NCI-H146 treated with DMSO at 0.1 percent for 48 hours (cell line): Measurements from ENCODE around the gene PCNT.
"Not testable (repeated sequence)": the region's sequence is repeated elsewhere in the genome, so short reads cannot be mapped to it uniquely, and the experiment has no call there.

Experiments used
- DNase-seq: peaks from one replicate; lab custom pipeline; 2025; ENCODE audit not compliant: unreplicated experiment; lab: John Stamatoyannopoulos, UW

Gene PCNT

DNA sequence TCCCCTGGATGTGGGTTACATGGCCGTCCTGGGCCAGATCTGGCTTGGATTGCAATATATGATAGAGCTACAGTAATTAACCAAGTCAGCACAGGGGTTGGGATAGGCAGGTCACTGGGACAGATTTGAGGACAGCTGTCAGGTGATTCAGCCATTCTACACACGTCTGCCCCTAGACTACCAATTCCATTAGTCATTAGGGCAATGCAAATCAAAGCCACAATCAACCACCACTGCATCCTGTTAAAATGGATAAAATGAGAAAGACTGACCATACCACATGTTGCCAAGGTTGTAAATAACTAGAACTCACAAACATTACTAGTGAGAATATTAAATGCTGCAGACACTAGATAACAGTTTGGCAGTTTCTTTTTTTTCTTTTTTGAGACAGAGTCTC is 16.3 kb upstream of the PCNT start:
- no peak for DNase-seq

DNA sequence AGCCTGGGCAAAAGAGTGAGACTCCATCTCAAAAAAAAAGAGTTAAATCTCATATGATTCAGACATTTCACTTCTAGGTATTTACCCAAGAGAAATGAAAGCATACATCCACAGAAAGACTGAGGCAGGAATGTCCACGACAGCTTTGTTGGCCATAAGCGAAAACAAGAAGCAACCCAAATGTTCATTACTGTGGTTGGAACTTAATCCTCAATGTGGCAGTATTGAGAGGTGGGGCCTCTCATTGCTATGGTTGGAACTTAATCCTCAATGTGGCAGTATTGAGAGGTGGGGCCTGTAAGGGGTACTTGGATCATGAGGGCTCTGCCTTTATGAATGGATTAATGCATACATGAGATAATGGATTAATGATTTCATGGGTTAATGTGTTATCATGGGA is 15.5 kb upstream of the PCNT start:
- DNase-seq = no peak

DNA sequence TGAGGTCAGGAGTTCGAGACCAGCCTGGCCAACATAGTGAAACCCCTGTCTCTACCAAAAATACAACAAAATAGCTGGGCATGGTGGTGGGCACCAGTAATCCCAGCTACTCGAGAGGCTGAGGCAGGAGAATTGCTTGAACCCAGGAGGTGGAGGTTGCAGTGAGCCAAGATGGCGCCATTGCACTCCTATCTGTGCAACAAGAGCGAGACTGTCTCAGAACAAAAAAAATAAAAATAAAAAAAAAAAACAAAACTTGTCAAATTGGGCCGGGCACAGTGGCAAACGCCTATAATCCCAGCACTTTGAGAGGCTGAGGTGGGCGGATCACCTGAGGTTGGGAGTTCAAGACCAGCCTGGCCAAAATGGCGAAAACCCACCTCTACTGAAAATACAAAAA is 13.7 kb upstream of the PCNT start:
- DNase-seq = not testable (repeated sequence)

DNA sequence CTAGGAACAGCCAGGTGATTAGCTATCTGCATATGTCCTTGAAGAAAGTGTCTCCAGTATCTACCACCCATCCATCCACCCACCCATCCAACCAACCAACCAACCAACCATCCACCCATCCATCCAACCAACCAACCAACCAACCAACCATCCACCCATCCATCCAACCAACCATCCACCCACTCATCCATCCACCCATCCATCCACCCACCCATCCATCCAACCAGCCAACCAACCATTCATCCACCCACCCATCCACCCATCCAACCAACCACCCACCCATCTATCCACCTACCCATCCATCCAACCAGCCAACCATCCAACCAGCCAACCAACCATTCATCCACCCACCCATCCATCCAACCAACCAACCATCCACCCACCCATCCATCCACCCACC is 12.4 kb upstream of the PCNT start:
- DNase-seq = no peak

DNA sequence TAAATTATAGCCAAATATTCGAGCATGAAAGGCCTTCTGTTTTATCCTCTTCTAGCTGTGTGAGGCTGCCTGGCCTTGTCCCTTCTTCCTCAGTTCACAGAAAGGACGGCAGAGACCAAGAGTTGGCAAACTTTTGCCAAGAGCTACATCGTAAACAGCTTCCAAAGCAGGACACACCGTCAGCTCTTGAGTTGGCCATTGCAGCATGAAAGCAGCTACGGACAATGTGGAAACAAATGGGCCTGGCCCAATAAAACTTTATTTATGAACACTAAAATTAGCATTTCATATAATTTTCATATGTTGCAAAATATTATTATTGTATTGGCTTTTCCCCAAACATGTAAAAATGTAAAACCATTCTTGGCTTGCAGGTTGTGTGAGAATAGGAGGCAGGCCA is 11.0 kb upstream of the PCNT start:
- no peak for DNase-seq

DNA sequence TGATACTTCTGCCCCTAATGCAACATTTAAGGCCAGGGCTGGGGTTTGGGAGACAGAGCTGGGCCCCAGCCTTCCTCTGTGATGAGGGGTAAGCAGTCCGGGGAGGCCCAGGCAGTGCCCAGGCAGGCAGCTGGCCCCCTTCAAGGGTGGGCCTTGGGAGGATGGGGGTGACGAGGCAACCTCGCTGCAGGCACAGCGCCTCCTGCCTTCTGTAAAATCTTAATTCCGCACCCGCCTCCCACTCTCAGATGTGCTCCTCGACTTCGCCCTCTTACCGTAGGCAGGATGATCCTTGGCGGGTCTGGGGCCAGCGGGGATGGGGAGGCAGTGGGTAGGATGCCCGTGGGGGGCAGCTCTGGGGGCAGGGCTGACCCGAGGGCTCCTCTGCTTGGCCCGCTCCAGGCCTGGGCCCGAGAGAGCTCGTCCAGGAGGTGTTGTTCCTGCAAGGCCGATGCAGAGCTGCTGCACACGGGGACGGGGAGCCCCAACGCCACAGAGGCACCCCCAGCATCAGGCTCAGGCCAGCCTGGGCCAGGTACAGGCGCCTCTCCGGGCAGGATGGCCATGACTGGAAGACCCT is 9.4 kb upstream of the PCNT start:
- DNase-seq = no peak

DNA sequence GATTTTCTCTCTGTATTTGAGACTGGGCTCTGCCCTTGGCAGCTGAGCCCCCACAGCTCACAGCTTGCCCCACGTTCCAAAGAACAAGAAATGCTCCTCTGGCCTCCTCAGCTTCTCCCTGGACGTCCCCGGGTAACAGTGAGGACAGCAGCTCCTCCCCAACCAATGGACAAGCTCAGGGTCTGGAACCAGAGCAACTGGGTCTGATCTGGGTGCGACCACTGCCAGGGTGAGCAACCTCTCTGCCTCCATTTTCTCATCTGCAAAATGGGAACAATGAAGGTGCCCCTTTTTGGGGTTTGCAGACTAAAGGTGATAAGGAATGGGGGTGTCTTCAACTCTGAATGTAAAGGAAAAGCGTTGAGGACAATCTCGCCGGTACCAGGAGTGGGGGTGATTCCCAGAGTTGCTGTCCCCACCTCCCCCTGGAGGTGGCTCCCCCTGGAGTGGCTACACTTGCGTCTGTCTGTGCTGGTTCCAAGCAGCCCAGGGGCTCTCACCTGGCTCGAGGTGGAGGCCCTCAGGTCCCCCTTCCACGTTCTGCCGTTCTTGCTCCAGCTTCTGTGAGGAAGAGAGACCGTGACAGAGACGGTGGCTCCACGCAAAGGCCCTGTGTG is 7.1 kb upstream of the PCNT start:
- no peak for DNase-seq

DNA sequence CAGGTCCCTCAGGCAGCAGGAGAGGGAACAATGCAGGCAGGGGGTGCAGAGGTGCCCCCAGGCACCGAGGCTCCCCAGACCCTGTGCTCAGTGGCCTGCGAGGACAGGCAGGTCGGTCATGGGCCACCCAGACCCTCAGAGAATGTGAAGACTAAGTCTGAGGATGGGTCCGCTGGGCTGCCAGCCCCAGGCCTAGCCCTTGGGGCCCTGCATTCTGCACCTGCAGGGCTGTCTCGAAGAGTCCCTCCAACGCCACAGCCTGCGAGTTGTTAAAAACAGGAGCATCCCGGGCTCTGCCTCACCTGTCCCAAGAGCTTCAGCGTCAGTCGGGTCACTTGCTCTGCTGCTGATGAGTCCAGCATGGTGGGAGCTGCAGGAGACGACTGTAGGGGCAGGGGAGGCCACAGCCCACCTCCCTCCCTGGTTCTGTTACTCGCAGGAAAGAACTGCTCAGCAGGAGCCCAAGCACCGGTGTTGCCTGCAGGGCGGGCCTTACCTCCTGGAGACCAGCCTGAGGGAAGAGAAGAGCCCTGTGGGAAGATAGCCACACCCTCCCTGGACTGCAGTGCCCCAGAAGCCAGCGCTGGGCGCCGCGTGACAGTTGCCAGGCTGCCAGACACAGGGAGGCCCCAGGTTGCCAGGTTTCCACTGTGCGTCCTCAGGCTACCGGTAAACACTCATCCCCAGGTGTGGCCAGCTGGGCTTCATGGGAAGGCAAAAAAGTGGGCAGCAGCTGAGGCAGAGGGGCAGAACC is 6.1 kb upstream of the PCNT start:
- peak; percentile 75 for DNase-seq

DNA sequence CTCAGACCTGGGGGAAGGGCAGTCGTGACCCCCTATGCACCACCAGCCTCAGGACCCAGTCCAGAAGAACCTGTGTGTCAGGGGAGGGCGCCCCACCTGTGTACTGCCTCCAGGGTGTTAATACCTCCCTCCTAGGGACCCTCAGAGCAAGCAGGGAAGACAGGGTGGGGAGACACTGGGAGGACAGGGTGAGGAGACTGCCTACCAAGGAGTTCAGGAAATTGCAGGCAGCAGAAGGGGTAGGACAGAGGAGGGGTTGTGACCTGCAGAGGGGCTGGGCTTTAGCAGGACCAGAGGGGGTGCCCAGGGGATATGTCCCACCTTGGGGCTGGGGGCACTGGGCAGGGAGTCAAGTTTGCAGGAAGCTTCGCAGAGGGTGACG is 5.5 kb upstream of the PCNT start:
- DNase-seq = no peak

DNA sequence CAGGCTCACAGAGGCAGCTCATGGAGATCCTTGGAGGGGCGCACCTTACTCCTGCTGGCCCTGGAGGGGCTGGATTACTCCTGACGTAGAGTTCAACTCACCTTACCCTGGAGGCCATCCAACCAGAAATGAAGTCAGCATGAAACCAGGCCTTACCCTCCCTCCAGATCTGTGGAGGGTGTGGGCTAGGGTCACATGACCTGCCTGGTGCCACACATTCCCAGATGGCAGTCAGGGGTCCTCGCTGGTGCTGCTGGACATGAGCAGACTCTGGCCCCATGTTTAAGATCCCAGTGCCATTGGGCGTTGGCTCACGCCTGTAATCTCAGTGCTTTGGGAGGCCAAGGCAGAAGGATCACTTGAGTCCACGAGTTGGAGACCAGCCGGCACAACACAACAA is 4.8 kb upstream of the PCNT start:
- no peak for DNase-seq

DNA sequence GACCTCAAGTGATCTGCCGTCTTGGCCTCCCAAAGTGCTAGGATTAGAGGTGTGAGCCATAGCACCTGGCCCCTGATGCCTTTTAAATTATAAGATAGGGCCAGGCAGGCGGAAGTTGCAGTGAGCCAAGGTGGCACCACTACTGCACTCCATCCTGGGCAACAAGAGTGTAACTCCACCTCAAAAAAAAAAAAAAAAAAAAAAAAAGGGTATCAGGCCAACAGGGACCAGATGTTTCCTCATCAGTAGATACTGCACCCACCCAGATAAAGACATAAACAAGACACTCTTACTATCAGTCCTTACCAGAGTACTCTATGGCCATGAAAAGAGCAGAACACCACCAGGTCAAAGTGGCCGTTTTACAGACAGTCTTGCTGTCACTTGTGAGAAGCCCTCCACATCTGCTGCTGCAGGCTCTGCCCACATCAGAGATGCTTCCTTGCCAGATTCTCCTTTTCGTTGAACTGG is 3.6 kb upstream of the PCNT start:
- DNase-seq = no peak

DNA sequence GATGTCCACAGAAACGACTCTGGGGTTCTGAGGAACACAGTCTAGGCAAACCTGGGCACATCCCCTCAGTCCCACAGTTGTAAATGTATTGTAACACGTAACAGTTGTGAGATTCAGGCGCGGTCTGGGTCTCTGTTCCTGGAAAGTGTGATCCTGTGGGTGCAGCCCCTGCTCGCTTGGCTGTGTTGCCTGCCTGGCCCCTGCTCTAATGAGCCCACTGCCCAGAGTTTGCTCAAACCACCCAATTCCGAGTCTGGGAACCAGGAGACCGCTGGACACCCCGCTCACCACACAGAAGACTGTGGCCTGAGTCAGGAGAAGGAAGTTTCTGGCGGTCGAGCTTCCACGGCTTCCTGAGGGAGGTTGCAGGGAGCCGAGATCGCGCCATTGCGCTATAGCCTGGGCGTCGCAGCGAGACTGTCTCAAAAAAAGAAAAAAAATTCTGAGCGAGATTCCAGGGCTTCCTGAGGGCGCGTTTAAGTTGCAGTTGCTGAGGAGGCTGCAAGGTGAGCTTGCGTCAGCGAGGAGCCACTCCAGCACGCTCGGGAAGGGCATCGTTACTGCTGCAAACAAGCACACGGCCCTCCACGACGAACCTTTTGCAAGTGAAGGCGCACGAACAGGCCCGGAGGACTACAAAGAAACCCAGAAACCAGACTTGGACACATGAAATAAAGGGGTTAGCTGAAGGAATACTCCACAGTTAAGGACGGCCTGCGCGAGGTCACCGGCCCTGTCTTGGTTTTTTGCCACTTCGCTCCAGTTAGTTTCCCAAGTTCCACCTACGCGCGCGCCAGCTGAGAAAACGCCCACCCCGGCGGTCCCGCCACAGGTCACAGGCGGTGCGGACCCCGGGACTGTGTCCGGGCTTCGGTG is 1.4 kb upstream of the PCNT start:
- DNase-seq = no peak

DNA sequence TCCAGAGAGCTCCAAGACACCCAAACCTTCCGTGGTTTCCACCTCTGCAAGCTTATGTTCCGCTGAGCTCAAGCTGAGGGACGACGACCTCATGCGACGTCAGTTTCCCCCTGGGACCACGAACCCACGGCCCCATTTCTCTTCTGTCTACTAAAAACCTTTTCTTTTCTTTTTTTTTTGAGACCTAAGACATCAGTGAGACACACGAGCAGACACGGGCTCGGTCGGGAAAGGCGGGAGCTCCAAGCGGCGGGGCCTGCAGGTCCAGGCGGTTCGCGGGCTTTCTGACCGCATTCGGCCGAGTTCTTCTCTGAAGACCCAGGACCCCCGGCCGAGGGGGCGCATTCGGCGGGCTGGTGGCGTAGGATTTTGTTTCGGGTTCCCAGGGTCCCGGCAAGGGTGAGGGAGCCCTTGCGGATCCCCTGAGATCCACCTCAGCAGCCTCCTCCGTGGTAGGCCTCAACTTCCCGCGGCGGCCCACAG is 688 bp upstream of the PCNT start:
- no peak for DNase-seq

DNA sequence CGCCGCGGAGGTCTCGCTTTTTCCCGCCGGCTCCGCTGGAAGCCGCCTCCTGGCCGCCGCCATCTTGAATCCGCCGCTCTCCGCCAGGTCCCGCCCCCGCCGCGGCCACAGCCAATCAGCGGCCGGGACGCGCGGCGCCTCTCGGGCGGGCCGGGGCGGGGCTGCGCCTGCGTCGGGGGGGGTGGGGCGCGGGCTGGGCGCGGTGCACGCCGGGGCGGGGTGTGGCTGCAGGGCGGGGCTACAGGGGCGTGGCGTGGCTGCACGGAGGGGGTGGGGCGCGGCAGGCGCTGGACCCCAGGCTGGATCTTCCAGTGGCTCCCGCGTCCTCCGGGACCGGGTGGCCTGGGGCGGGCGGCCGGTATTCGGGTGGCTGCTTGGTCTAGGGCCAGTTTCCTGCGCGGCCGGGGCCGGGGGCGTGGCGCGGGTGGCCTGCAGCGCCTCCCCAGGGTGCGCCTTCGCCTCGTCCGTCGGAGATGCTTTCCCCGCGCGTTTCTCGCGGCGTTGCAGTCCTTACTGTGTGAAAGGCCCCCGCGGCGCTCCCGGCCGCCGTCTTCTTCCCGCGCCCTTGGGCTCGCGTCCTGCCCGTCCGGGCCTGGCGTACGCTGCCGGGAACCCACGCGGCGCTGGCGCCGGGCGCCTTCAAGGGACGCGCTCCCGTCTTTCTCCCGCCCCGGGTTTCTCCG is 575 bp downstream of the PCNT start:
- peak; percentile 52 for DNase-seq

DNA sequence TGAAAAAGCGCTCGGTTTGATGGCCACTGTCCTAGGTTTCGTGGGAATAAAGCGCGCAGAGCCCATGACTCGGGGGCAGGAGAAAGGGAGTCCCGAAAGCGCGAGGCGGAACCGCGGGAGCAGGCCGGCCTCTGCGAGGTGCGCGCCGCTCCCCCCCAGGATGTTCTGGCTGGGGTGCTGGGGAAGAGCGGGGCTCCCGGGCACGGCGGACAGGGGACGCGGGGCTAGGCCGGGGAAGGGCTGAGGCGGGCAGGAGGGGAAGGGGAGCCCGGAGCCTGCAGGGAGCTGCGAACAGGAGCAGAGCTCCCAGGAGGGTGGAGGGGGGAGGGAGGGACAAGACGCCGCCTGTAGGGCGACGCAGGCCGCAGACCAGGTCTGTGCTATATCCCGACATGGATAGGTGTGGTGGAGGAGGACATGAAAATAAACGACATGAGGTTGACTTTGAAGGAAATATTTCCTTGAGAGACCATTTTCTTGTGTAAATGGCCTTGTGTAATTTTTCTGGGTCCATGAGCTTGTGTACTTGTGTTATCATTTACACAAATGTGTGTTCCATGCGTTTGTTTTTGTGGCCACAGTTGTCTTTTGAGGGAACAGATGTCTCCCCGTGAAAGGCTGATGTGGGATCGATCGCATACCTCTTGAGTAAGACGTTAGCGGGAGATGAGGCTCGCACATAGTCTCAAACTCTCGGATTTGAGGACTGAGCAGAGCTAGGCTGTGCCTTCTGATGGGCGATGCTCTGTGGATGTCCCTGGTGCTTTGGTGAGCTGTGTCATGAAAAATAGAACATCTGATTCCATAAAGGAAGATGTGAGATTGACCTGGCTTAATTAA is 1.3 kb downstream of the PCNT start:
- no peak for DNase-seq

DNA sequence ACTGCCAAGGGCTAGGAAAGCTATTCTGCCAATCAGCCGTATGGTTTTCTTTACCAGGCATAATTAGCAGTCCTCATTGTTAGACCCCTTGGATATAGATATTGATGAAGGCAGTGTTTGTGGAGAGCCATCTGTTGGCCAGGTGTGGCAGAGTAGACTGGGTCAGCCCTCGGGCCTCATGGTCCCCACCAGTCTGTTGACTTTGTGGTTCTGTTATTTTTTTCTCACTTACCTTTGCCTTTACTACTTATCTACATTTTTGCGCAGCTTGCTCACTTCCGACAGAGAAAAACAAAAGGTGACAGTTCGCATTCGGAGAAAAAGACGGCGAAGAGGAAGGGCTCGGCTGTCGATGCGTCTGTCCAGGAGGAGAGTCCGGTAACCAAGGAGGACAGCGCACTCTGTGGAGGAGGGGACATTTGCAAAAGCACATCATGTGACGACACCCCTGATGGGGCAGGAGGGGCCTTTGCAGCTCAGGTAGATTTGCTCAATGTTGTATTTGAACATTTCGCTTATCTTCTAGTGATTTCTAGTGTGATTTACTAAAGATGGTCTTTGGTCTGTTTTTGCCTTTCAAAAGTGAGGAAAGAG is 2.3 kb downstream of the PCNT start:
- DNase-seq = peak; percentile 58

DNA sequence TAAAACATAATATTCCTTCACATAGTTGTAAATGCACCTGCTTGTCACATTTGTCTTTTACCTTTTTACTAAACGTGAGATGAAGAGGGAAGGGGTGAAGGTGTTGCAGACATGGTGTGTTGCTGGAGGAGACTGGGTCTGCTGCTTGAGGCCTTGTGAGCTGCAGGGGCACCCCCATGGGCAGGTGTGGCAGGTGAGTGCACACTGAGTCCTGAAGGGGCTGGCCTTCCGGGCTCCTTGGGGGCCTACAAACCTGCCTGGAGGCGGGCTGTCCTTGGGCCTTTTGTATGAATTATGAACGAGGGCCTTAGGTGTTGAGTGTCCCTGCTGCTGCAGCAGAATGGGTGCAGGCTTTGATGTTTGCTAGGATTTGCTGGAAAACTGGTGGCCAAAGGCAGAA is 3.8 kb downstream of the PCNT start:
- no peak for DNase-seq

DNA sequence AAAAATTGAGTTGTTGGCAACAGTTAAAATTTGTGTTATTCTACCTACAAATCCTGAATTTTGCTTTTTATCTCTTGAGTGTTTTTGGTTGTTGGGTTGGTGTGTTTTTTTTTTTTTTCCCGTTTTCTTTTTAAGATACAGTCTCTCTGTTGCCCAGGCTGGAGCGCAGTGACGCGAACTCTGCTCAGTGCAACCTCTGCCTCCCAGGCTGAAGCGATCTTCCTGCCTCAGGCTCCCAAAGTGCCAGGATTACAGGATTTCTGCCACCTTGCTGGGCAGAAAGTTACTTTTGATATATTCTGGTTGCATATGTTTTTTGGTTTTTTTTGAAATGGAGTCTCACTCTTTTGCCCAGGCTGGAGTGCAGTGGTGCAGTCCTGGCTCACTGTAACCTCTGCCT is 4.2 kb downstream of the PCNT start:
- DNase-seq = no peak

DNA sequence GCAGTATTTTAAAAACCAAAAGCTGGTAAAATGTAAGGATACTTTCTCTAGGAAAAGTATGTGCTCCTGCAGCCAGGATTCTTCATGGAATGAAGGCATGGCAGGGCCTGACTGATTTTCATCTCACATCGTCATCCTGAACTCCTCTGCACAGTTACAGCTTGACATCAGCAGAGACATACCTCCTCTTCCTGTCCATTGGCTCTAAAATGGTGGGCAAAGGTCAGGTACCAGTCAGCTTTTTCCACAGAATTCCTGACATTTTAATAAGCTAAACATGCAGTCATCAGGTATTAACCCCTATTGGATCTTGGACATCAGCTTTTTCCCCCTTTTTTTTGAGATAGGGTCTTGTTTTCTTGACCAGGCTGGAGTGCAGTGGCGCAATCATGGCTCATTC is 5.8 kb downstream of the PCNT start:
- no peak for DNase-seq
